H1 (cell line): ENCODE measurements around the gene FBXO2. TPM values are rescaled to one million over a fixed set of nuclear protein-coding genes. Genes with fewer than 3 reads are reported as not detected.

ENCODE experiments used
- BCL11A ChIP-seq, 2 experiments: IDR thresholded peaks; one replicate each; pipeline ENCODE4 v1.6.1; 2011; ENCODE audit warnings: low read depth in 2 of 2, low read length in 2 of 2, mild to moderate bottlenecking in 2 of 2
- RXRA ChIP-seq: IDR thresholded peaks from 2 replicates; pipeline ENCODE4 v1.6.1; 2011; ENCODE audit warnings: low read depth, mild to moderate bottlenecking, low read length, moderate library complexity; ENCODE audit not compliant: insufficient read depth
- SRF ChIP-seq: IDR thresholded peaks from 2 replicates; pipeline ENCODE4 v1.6.1; 2011; ENCODE audit warnings: mild to moderate bottlenecking, low read depth, low read length, moderate library complexity
- TAF7 ChIP-seq: optimal IDR thresholded peaks from 2 replicates; pipeline ENCODE3; 2011; ENCODE audit warnings: low read depth, mild to moderate bottlenecking, inconsistent platforms, low read length, moderate library complexity, borderline replicate concordance
- polyA plus RNA-seq, 7 experiments: library from polyadenylated mRNA; depleted of rRNA in 3 of 7; stranded (reverse) in 5 of 7; unstranded in 2 of 7; fragments of >200 nt in 5 of 7; fragments of 200-250 nt in 2 of 7; gene quantifications; 1 replicate in 5 of 7; 2 replicates in 1 of 7; 4 replicates in 1 of 7; pipeline versions ENCODE4 v1.2.1 to v1.2.3, GENCODE V29; 2011 to 2013; ENCODE audit warnings: missing spikeins in 2 of 7, mixed read lengths in 2 of 7
- total RNA-seq: library from RNA; stranded (reverse); fragmentation: NEBNext Ultra II Directional; extraction: Animal tissue kit (Norgen Biotek cat#: 25700); gene quantifications from 2 replicates; pipeline ENCODE4 v1.2.1, GENCODE V29; 2021

FBXO2 gene
- total and polyA plus RNA-seq, 2 of the 8 experiments (the other 6 are each of a cell fraction or from before 2014, with no cell fraction given): 51.3 to 57.9 TPM

- TF ChIP-seq SRF: no peak
- peak; percentile 63; the same call in 1 of the 2 replicates for TF ChIP-seq RXRA
- TF ChIP-seq TAF7: no peak
- peak in 1 of 2 experiments; percentile 24 for TF ChIP-seq BCL11A (IDR thresholded peaks at IDR 0.05; ENCODE audit: low read depth in 2 of 2, low read length in 2 of 2)
Measured at GRCh38 chr1:11682287-11682771, 28.1 kb upstream of the FBXO2 start (continued).
